Panc1 (cell line): ENCODE data around the gene SPEF1. TPM values are rescaled to one million over a fixed set of nuclear protein-coding genes. Genes with fewer than 3 reads are reported as not detected.

Source experiments
- ATAC-seq: fragments of 200-7000 bp; cut with Tn5 transposase; 2 replicates; pipeline ENCODE4 v1.9.1; 2020; ENCODE audit warnings: mild to moderate bottlenecking, moderate library complexity
- BruUV-seq: library from RNA; stranded (reverse); fragments of 400-500 nt; replicated peaks from 2 replicates; lab custom pipeline; 2021; lab: Mats Ljungman, UMichigan
- CTCF ChIA-PET: fragments of 300-600 bp; sonication (Branson Sonifier 250); formaldehyde crosslinking; loops from one replicate; lab custom pipeline; 2022; ENCODE audit warnings: antibody characterized with exemption; lab: Charles Lee
- POLR2A ChIA-PET: fragments of 300-600 bp; sonication (Branson Sonifier 250); formaldehyde crosslinking; loops from one replicate; lab custom pipeline; 2022; ENCODE audit warnings: antibody characterized with exemption; lab: Charles Lee
- DNase-seq: peaks from one replicate; pipeline ENCODE4 v3.0.0-alpha.2; 2010; ENCODE audit warnings: low read depth, low spot score
- H3K27ac ChIP-seq: 2 replicates; pipeline ENCODE4 v1.5.1; 2011; ENCODE audit warnings: mild to moderate bottlenecking, low read length, inconsistent platforms
- H3K27me3 ChIP-seq: fragments of 200-500 bp; sonication (Bioruptor generic); 2 replicates; pipeline ENCODE4 v1.6.0; 2014; ENCODE audit warnings: low read length, inconsistent platforms; ENCODE audit not compliant: control insufficient read depth, insufficient read depth
- H3K36me3 ChIP-seq: fragments of 200-500 bp; sonication (Bioruptor generic); 2 replicates; pipeline ENCODE4 v1.5.1; 2014; ENCODE audit warnings: inconsistent platforms, mild to moderate bottlenecking, low read length, moderate library complexity; ENCODE audit not compliant: control insufficient read depth, insufficient read depth
- H3K4me1 ChIP-seq: 2 replicates; pipeline ENCODE4 v1.5.1; 2011; ENCODE audit warnings: inconsistent platforms, mild to moderate bottlenecking, low read length, moderate library complexity; ENCODE audit not compliant: control insufficient read depth, insufficient read depth
- H3K4me3 ChIP-seq, 2 experiments: 2 replicates each; pipeline ENCODE4 v1.5.1; 2011 to 2012; ENCODE audit warnings: low read depth in 2 of 2, low read length in 2 of 2, mild to moderate bottlenecking in 2 of 2, inconsistent platforms in 1 of 2, moderate library complexity in 1 of 2
- H3K9me3 ChIP-seq: fragments of 200-500 bp; sonication (Bioruptor generic); 2 replicates; pipeline ENCODE4 v1.5.1; 2014; ENCODE audit warnings: low read depth, mild to moderate bottlenecking, inconsistent platforms, low read length, moderate library complexity; ENCODE audit not compliant: control insufficient read depth, insufficient read depth
- CTCF ChIP-seq: fragments of 450-650 bp; IDR thresholded peaks from 2 replicates; pipeline ENCODE4 v1.5.1; 2017; ENCODE audit warnings: mild to moderate bottlenecking
- POLR2AphosphoS5 ChIP-seq: IDR thresholded peaks from 2 replicates; pipeline ENCODE4 v1.6.1; 2012; ENCODE audit warnings: mild to moderate bottlenecking, low read depth, low read length, moderate library complexity
- REST ChIP-seq, 2 experiments: IDR thresholded peaks; 2 replicates each; pipeline ENCODE4 v1.6.1; 2011 to 2012; ENCODE audit warnings: low read depth in 2 of 2, control low read depth in 1 of 2, low read length in 1 of 2, mild to moderate bottlenecking in 1 of 2, moderate library complexity in 1 of 2; ENCODE audit not compliant: insufficient read depth in 1 of 2
- SIN3A ChIP-seq: IDR thresholded peaks from 2 replicates; pipeline ENCODE4 v1.6.1; 2012; ENCODE audit warnings: low read depth, mild to moderate bottlenecking, low read length, moderate library complexity, borderline replicate concordance; ENCODE audit not compliant: insufficient read depth
- TCF7L2 ChIP-seq: IDR thresholded peaks from 2 replicates; pipeline ENCODE4 v1.6.1; 2011; ENCODE audit warnings: mild to moderate bottlenecking, low read depth, low read length, inconsistent platforms
- in situ Hi-C: cut with HindIII; loops from 2 replicates; pipeline ENCODE4 v1.10.0; 2016; ENCODE audit warnings: low sequenced_read_pairs, low pct_unique_long_range_greater_than_20kb
- intact Hi-C: fragments of 100-400 bp; cut with micrococcal nuclease; formaldehyde crosslinking; loops from one replicate; pipeline ENCODE4 v1.10.0; 2022; ENCODE audit not compliant: unreplicated experiment
- total RNA-seq: library from RNA; stranded (reverse); gene quantifications from one replicate; pipeline ENCODE4 v1.2.1, GENCODE V29; 2021; ENCODE audit not compliant: unreplicated experiment

The SPEF1 gene
- total RNA-seq, 1 experiment from 2014 or later = 0.41 TPM

- H3K36me3 ChIP-seq = no peaks in the 10 kb centered on the region
- POLR2A ChIA-PET = no interaction called here
- TF ChIP-seq SIN3A = no peak
- no peak for TF ChIP-seq POLR2AphosphoS5
- no peak for TF ChIP-seq CTCF
- TF ChIP-seq REST (IDR thresholded peaks at IDR 0.05; ENCODE audit: insufficient read depth in 1 of 2, low read depth in 2 of 2, low read length in 1 of 2) = no peak
- TF ChIP-seq TCF7L2 = no peak
- intact Hi-C loops = no loop called here
- H3K4me3 ChIP-seq = no peak overlapping the region
- no peaks in the 10 kb centered on the region for H3K9me3 ChIP-seq
- DNase-seq (no peak), ATAC-seq (no peak)
- peaks cover 8% of the 10 kb centered on the region; the same call in 1 of the 2 replicates for H3K27me3 ChIP-seq
- no TSS peak for BruUV-seq
- H3K4me1 ChIP-seq = 0 out of 2 replicates have a peak, but pooled peaks cover 3% of the 10 kb centered on the region
- CTCF ChIA-PET = interaction anchor here (0.6 to 1.2 kb wide), 3 partner anchors 17 to 38 kb away, joined by 3 to 8 read pairs (median 3); partner anchors contain the start of genes ADISSP and SIGLEC1
- H3K27ac ChIP-seq = no peak overlapping the region
- in situ Hi-C loops = no loop called here
These were observed 51.9 kb downstream of the SPEF1 start for GRCh38 chr20:3729378-3729777.

GRCh38 chr20:3728876-3729275 is 52.4 kb downstream of the SPEF1 start:
- intact Hi-C loops = no loop called here
- POLR2A ChIA-PET = no interaction called here
- no TSS peak for BruUV-seq
- in situ Hi-C loops = no loop called here
- Histone ChIP-seq H3K4me3 (no peak overlapping the region), H3K36me3 (no peaks in the 10 kb centered on the region), H3K4me1 (0 out of 2 replicates have a peak, but pooled peaks cover 3% of the 10 kb centered on the region), H3K27ac (no peak overlapping the region), H3K27me3 (peaks cover 8% of the 10 kb centered on the region; the same call in 1 of the 2 replicates), H3K9me3 (no peaks in the 10 kb centered on the region)
- no peak for DNase-seq
- CTCF ChIA-PET = interaction anchor here (0.6 kb wide), 2 partner anchors 16 to 33 kb away, joined by 3 read pairs; partner anchors contain the start of gene SIGLEC1
- ATAC-seq = no peak
- TF ChIP-seq TCF7L2 = no peak
- TF ChIP-seq REST (IDR thresholded peaks at IDR 0.05; ENCODE audit: insufficient read depth in 1 of 2, low read depth in 2 of 2, low read length in 1 of 2) = no peak
